Right atrium auricular region (tissue), 2 donors: ENCODE measurements around the gene IRF9. TPM values are rescaled to one million over a fixed set of nuclear protein-coding genes. Genes with fewer than 3 reads are reported as not detected.

Experiments
- DNase-seq: peaks from one replicate; pipeline ENCODE4 v3.0.0-alpha.2; 2019; ENCODE audit warnings: low spot score
- H3K27ac ChIP-seq, 2 donors: fragments of 200-600 bp; sonication (generic); 1 replicate in 1 of 2; 2 replicates in 1 of 2; pipeline ENCODE4 v1.5.1; 2016 to 2019
- H3K27me3 ChIP-seq, 2 donors: fragments of 200-600 bp; sonication (generic); one replicate each; pipeline versions ENCODE4 v1.5.1 to v1.6.0; 2017 to 2019
- H3K36me3 ChIP-seq: fragments of 200-600 bp; sonication (generic); one replicate; pipeline ENCODE4 v1.5.1; 2016
- H3K4me1 ChIP-seq, 2 donors: fragments of 200-600 bp; sonication (generic); one replicate each; pipeline versions ENCODE4 v1.5.1 to v1.6.0; 2017 to 2019
- H3K4me3 ChIP-seq, 2 donors: fragments of 200-600 bp; sonication (generic); 1 replicate in 1 of 2; 2 replicates in 1 of 2; pipeline ENCODE4 v1.5.1; 2017 to 2019; ENCODE audit warnings: mild to moderate bottlenecking in 1 of 2, moderate library complexity in 1 of 2
- H3K9me3 ChIP-seq, 2 donors: fragments of 200-600 bp; sonication (generic); one replicate each; pipeline ENCODE4 v1.5.1; 2019
- total RNA-seq, 2 donors: library from RNA; depleted of rRNA; stranded (reverse); fragments of >200 nt; gene quantifications; one replicate each; pipeline ENCODE4 v1.1.0, GENCODE V29; 2016
- TF ChIP-seq, protein P1 (sequence below), 2 donors: fragments of 200-600 bp; sonication (generic); IDR thresholded peaks; one replicate each; pipeline ENCODE4 v1.5.1; 2019; ENCODE audit warnings: antibody characterized with exemption in 2 of 2

The IRF9 gene
- 10 to 100 TPM; 29.2 to 33.1 TPM for total RNA-seq

GRCh38 chr14:24160850-24161804 lies at the start of gene IRF9:
Gene IRF9 (plus strand): TSS chr14:24161265. CDS start chr14:24162145, 880 bp downstream.
- H3K4me3 ChIP-seq: peak within 1 kb of the TSS; percentile 62 to 68
- no peaks in the 10 kb centered on the region for H3K27me3 ChIP-seq
- TF ChIP-seq, protein P1, sequence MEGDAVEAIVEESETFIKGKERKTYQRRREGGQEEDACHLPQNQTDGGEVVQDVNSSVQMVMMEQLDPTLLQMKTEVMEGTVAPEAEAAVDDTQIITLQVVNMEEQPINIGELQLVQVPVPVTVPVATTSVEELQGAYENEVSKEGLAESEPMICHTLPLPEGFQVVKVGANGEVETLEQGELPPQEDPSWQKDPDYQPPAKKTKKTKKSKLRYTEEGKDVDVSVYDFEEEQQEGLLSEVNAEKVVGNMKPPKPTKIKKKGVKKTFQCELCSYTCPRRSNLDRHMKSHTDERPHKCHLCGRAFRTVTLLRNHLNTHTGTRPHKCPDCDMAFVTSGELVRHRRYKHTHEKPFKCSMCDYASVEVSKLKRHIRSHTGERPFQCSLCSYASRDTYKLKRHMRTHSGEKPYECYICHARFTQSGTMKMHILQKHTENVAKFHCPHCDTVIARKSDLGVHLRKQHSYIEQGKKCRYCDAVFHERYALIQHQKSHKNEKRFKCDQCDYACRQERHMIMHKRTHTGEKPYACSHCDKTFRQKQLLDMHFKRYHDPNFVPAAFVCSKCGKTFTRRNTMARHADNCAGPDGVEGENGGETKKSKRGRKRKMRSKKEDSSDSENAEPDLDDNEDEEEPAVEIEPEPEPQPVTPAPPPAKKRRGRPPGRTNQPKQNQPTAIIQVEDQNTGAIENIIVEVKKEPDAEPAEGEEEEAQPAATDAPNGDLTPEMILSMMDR (IDR thresholded peaks at IDR 0.05): peak; percentile 90 to 93
- peaks cover 71% of the 10 kb centered on the region for H3K36me3 ChIP-seq
- peak; percentile 99 for DNase-seq
- peaks cover 0 to 30% of the 10 kb centered on the region in 2 donors for H3K4me1 ChIP-seq
- peak within 1 kb of the TSS; percentile 96 for H3K27ac ChIP-seq
- H3K9me3 ChIP-seq: no peaks in the 10 kb centered on the region

DNA sequence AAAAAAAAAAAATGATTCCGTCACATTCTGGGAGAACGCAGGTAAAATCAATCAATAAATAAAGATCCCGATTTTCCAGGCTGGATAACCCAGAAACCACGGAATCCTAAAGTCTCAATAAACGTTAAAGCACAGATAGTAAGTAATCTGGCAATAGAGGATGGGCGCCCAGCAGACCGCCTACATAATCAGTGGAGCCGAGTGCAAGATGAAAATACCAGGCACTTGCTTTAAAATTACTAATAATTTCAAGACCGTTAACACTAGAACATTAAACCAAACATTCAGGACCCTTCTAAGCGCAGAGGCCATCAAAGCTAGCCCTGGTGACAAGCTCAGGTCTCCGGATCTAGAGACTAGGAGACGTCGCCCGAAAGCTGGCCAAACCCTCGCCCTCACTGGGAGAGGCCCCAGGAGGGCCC lies 47.7 kb upstream of the IRF9 start:
- TF ChIP-seq, protein P1 (IDR thresholded peaks at IDR 0.05): no peak
- Histone ChIP-seq H3K27ac (peak overlapping the region; percentile 95 to 98), H3K4me1 (peaks cover 0 to 30% of the 10 kb centered on the region in 2 donors), H3K27me3 (no peaks in the 10 kb centered on the region), H3K4me3 (peak overlapping the region; percentile 66 to 69), H3K9me3 (no peaks in the 10 kb centered on the region), H3K36me3 (peaks cover 14% of the 10 kb centered on the region)
- no peak for DNase-seq

- peaks cover 20% of the 10 kb centered on the region for H3K36me3 ChIP-seq
- no peaks in the 10 kb centered on the region for H3K9me3 ChIP-seq
- H3K27ac ChIP-seq: peak overlapping the region; percentile 95 to 98
- H3K27me3 ChIP-seq: no peaks in the 10 kb centered on the region
- H3K4me3 ChIP-seq: peak overlapping the region; percentile 66 to 69
- peak; percentile 96 for DNase-seq
- TF ChIP-seq, protein P1 (IDR thresholded peaks at IDR 0.05): peak in 1 of 2 donors; percentile 7
- H3K4me1 ChIP-seq: peaks cover 0 to 25% of the 10 kb centered on the region in 2 donors
Measured at GRCh38 chr14:24113801-24114531, 47.1 kb upstream of the IRF9 start.

- TF ChIP-seq, protein P1 (IDR thresholded peaks at IDR 0.05): no peak
- peak within 1 kb of the TSS; percentile 95 to 98 for H3K27ac ChIP-seq
- H3K4me3 ChIP-seq: peak within 1 kb of the TSS; percentile 66 to 69
- H3K36me3 ChIP-seq: peaks cover 28% of the 10 kb centered on the region
- H3K4me1 ChIP-seq: peaks cover 0 to 22% of the 10 kb centered on the region in 2 donors
- no peaks in the 10 kb centered on the region for H3K27me3 ChIP-seq
- H3K9me3 ChIP-seq: no peaks in the 10 kb centered on the region
- DNase-seq: peak; percentile 99
Measured at GRCh38 chr14:24114532-24115421, 46.3 kb upstream of the IRF9 start, which contains the start of the genes DCAF11 and NRL. Gene DCAF11 (plus strand): TSS chr14:24114777. CDS start chr14:24115595, 818 bp downstream. Gene NRL (minus strand): TSS chr14:24114949. CDS start chr14:24082848, 32,101 bp downstream.
